NB4 (cell line): ENCODE results near the gene ABCC10.

Experiments used
- CTCF ChIP-seq: IDR thresholded peaks from one replicate; pipeline ENCODE4 v1.5.1; 2012; ENCODE audit warnings: low read depth, low read length
- MYC ChIP-seq: IDR thresholded peaks from 2 replicates; pipeline ENCODE4 v1.6.1; 2011; ENCODE audit warnings: low read depth, low read length
- POLR2A ChIP-seq: IDR thresholded peaks from 2 replicates; pipeline ENCODE4 v1.6.1; 2011; ENCODE audit warnings: mild to moderate bottlenecking; ENCODE audit not compliant: insufficient read length; ENCODE audit errors: extremely low read depth

- TF ChIP-seq CTCF (no peak), POLR2A (no peak), MYC (no peak)
Measured at GRCh38 chr6:43393602-43394001, 33.7 kb upstream of the ABCC10 start.
